Activated T-helper 17 cell treated with anti-CD3 and anti-CD28 coated beads, Interleukin-2, amount 50 U/mL, for 72 hours (primary cell): Measurements from ENCODE around the gene SUPT16H. TPM values are rescaled to one million over a fixed set of nuclear protein-coding genes. Genes with fewer than 3 reads are reported as not detected.

Experiments
- total RNA-seq, 2 donors: library from RNA; stranded (reverse); gene quantifications; one replicate each; pipeline ENCODE4 v1.2.3, GENCODE V29; 2022

SUPT16H gene
- total RNA-seq, 2 donors from 2014 or later = 120 to 176 TPM

Other genes with a start within 250 kb of the SUPT16H start
- not detected for gene OR5AU1, start 228.0 kb downstream of the SUPT16H start, total RNA-seq
- 100 to 1,000 TPM; 720 to 984 TPM for gene HNRNPC, start 114.6 kb downstream of the SUPT16H start, total RNA-seq
- gene RPGRIP1, start 103.9 kb downstream of the SUPT16H start, total RNA-seq = not detected
- 100 to 1,000 TPM; 105 to 124 TPM for gene CHD8, start 72.1 kb upstream of the SUPT16H start, total RNA-seq
- 10 to 100 TPM; 30.6 to 69.2 TPM for gene RAB2B, start 92.9 kb upstream of the SUPT16H start, total RNA-seq
- gene TOX4, start 93.2 kb upstream of the SUPT16H start, total RNA-seq = 10 to 100 TPM; 78.5 to 81.7 TPM
- 10 to 100 TPM; 59.5 to 71.9 TPM for gene METTL3, start 127.3 kb upstream of the SUPT16H start, total RNA-seq
- gene SALL2, start 142.3 kb upstream of the SUPT16H start, total RNA-seq = 1 to 10 TPM; 1.2 to 6.0 TPM
- gene OR10G3, start 196.1 kb upstream of the SUPT16H start, total RNA-seq = not detected